Peyer's patch (tissue), 4 donors: ENCODE measurements around the gene PRR23E.

Experiments used
- POLR2A ChIP-seq, 2 donors: fragments of 450-650 bp; IDR thresholded peaks; one replicate each; pipeline ENCODE4 v1.5.1; 2017; ENCODE audit warnings: antibody characterized with exemption in 2 of 2, mild to moderate bottlenecking in 2 of 2, moderate library complexity in 2 of 2
- TF ChIP-seq, protein P1 (sequence below), 6 experiments: fragments of 450-650 bp in 4 of 6; fragments of 200-600 bp in 2 of 6; sonication (generic) in 1 of 6; IDR thresholded peaks; one replicate each; pipeline ENCODE4 v1.5.1; 2017 to 2019; ENCODE audit warnings: antibody characterized with exemption in 6 of 6, mild to moderate bottlenecking in 3 of 6, moderate library complexity in 1 of 6

DNA sequence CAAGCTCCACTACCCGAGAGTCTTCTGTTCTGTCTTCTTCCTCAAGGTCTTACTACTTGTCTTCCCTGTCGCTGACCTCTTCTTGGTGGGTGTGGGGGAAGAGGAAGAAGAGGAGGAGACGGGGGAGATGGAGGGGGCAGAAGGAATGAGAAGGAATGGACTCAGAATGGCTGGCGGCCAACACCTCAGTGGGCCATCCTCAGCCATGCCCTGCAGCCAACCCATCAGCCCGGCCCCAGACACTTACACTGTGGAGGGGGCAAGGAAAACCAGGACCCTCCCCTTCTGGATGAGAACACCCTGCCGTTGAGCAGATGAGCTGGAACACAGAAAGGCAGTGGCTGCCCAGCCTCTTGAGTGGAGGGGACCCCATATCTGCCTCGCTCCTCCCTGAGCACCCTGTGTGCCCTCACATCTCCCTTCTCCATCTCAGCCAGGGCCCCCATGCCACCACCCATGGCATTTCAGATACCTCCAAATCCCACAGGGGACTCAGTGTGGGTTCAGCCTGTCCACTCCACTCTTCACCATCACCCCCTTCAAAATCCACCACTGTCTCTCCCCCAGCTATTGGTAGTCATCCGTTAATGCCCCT, 45.5 kb upstream of the PRR23E start:
- TF ChIP-seq, protein P1, sequence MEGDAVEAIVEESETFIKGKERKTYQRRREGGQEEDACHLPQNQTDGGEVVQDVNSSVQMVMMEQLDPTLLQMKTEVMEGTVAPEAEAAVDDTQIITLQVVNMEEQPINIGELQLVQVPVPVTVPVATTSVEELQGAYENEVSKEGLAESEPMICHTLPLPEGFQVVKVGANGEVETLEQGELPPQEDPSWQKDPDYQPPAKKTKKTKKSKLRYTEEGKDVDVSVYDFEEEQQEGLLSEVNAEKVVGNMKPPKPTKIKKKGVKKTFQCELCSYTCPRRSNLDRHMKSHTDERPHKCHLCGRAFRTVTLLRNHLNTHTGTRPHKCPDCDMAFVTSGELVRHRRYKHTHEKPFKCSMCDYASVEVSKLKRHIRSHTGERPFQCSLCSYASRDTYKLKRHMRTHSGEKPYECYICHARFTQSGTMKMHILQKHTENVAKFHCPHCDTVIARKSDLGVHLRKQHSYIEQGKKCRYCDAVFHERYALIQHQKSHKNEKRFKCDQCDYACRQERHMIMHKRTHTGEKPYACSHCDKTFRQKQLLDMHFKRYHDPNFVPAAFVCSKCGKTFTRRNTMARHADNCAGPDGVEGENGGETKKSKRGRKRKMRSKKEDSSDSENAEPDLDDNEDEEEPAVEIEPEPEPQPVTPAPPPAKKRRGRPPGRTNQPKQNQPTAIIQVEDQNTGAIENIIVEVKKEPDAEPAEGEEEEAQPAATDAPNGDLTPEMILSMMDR (IDR thresholded peaks at IDR 0.05): no peak
- no peak for TF ChIP-seq POLR2A (IDR thresholded peaks at IDR 0.05)
